ENCODE results near the gene CTSF. TPM values are rescaled to one million over a fixed set of nuclear protein-coding genes. Genes with fewer than 3 reads are reported as not detected.

The CTSF gene
- total and polyA plus RNA-seq, 2 of the 13 experiments (the other 11 are each of a cell fraction or from before 2014, with no cell fraction given): not detected

GRCh38 chr11:66592457-66593302, 24.3 kb upstream of the CTSF start, which contains the start of the genes CCDC87 and CCS (continued):
- TF ChIP-seq ZNF280D (CRISPR knock-in tag; IDR thresholded peaks at IDR 0.05): 0 out of 2 replicates have a peak, but pooled peaks have one; percentile 26
- TF ChIP-seq ZMYM3 (CRISPR knock-in tag; IDR thresholded peaks at IDR 0.05): no peak; the same call in 1 of the 2 replicates
- TF ChIP-seq ZNF256 (CRISPR knock-in tag; conservative IDR thresholded peaks at IDR 0.05): peak; percentile 71; the same call in 1 of the 2 replicates
- TF ChIP-seq FOSL1 (CRISPR knock-in tag; IDR thresholded peaks at IDR 0.05; ENCODE audit: borderline replicate concordance): 0 out of 2 replicates have a peak, but pooled peaks have one; percentile 39
- TF ChIP-seq XBP1 (CRISPR knock-in tag; IDR thresholded peaks at IDR 0.05): no peak
- TF ChIP-seq ZNF775 (CRISPR knock-in tag; IDR thresholded peaks at IDR 0.05; ENCODE audit: borderline replicate concordance): no peak
- no peak for TF ChIP-seq FOXK2 (IDR thresholded peaks at IDR 0.05)
- peak; percentile 52; the same call in 1 of the 2 replicates for TF ChIP-seq ZNF225 (CRISPR knock-in tag; IDR thresholded peaks at IDR 0.05)
- peak; percentile 57; the same call in 1 of the 2 replicates for TF ChIP-seq NFAT5 (CRISPR knock-in tag; IDR thresholded peaks at IDR 0.05)
- TF ChIP-seq MLLT10 (CRISPR knock-in tag; IDR thresholded peaks at IDR 0.05): no peak
- TF ChIP-seq ZNF839 (CRISPR knock-in tag; IDR thresholded peaks at IDR 0.05; ENCODE audit: borderline replicate concordance): no peak
- no peak for TF ChIP-seq TCF7 (IDR thresholded peaks at IDR 0.05; ENCODE audit: low read depth)
- peak; percentile 32 for TF ChIP-seq THRA (CRISPR knock-in tag; IDR thresholded peaks at IDR 0.05; ENCODE audit: borderline replicate concordance)
- peak; percentile 40; the same call in 1 of the 2 replicates for TF ChIP-seq PHF21A (CRISPR knock-in tag; IDR thresholded peaks at IDR 0.05)
- no peak for TF ChIP-seq ZNF101 (CRISPR knock-in tag; IDR thresholded peaks at IDR 0.05; ENCODE audit: borderline replicate concordance, low read depth)
- TF ChIP-seq ZMAT5 (CRISPR knock-in tag; IDR thresholded peaks at IDR 0.05; ENCODE audit: borderline replicate concordance, low read depth): no peak
- peak; percentile 65 for TF ChIP-seq ASH2L (IDR thresholded peaks at IDR 0.05; ENCODE audit: insufficient read length, low read depth, low read length)
- no peak for TF ChIP-seq ZNF570 (CRISPR knock-in tag; IDR thresholded peaks at IDR 0.05; ENCODE audit: borderline replicate concordance)
- TF ChIP-seq GPN1 (CRISPR knock-in tag; IDR thresholded peaks at IDR 0.05; ENCODE audit: borderline replicate concordance): no peak
